ENCODE results near the gene FAM13A.

- TF ChIP-seq TARDBP (IDR thresholded peaks at IDR 0.05) (no peak), NFRKB (IDR thresholded peaks at IDR 0.05) (no peak), FOXM1 (IDR thresholded peaks at IDR 0.05; ENCODE audit: borderline replicate concordance) (no peak), ELF4 (IDR thresholded peaks at IDR 0.05) (no peak)
These were observed 310.8 kb downstream of the FAM13A start for GRCh38 chr4:88746206-88746605.

All from HEK293T (cell line).